ENCODE measurements around the gene PGBD5.

Gene PGBD5

GRCh38 chr1:230398856-230399255, 27.3 kb downstream of the PGBD5 start:
- DNase-seq (ENCODE audit: low read depth): no peak
- no peak for TF ChIP-seq CTCF (IDR thresholded peaks at IDR 0.05; ENCODE audit: control insufficient read depth, insufficient read depth, low read depth, low read length, missing control alignments)
- H3K4me3 ChIP-seq (ENCODE audit: control insufficient read depth, low read depth, low read length): no peak overlapping the region

- DNase-seq (ENCODE audit: low read depth): no peak
- no peak overlapping the region for H3K4me3 ChIP-seq (ENCODE audit: control insufficient read depth, low read depth, low read length)
- no peak for TF ChIP-seq CTCF (IDR thresholded peaks at IDR 0.05; ENCODE audit: control insufficient read depth, insufficient read depth, low read depth, low read length, missing control alignments)
These were observed 29.2 kb downstream of the PGBD5 start for GRCh38 chr1:230396966-230397365.

GRCh38 chr1:230395932-230396331, 30.2 kb downstream of the PGBD5 start:
- no peak for TF ChIP-seq CTCF (IDR thresholded peaks at IDR 0.05; ENCODE audit: control insufficient read depth, insufficient read depth, low read depth, low read length, missing control alignments)
- H3K4me3 ChIP-seq (ENCODE audit: control insufficient read depth, low read depth, low read length): no peak overlapping the region
- no peak for DNase-seq (ENCODE audit: low read depth)

GRCh38 chr1:230394741-230395140, 31.4 kb downstream of the PGBD5 start:
- H3K4me3 ChIP-seq (ENCODE audit: control insufficient read depth, low read depth, low read length): no peak overlapping the region
- TF ChIP-seq CTCF (IDR thresholded peaks at IDR 0.05; ENCODE audit: control insufficient read depth, insufficient read depth, low read depth, low read length, missing control alignments): no peak
- no peak for DNase-seq (ENCODE audit: low read depth)

GRCh38 chr1:230394134-230394533, 32.0 kb downstream of the PGBD5 start:
- no peak for DNase-seq (ENCODE audit: low read depth)
- TF ChIP-seq CTCF (IDR thresholded peaks at IDR 0.05; ENCODE audit: control insufficient read depth, insufficient read depth, low read depth, low read length, missing control alignments): no peak
- H3K4me3 ChIP-seq (ENCODE audit: control insufficient read depth, low read depth, low read length): no peak overlapping the region

GRCh38 chr1:230393722-230394121, 32.4 kb downstream of the PGBD5 start:
- DNase-seq (ENCODE audit: low read depth): no peak
- no peak for TF ChIP-seq CTCF (IDR thresholded peaks at IDR 0.05; ENCODE audit: control insufficient read depth, insufficient read depth, low read depth, low read length, missing control alignments)
- no peak overlapping the region for H3K4me3 ChIP-seq (ENCODE audit: control insufficient read depth, low read depth, low read length)

GRCh38 chr1:230392920-230393521, 33.1 kb downstream of the PGBD5 start:
- TF ChIP-seq CTCF (IDR thresholded peaks at IDR 0.05; ENCODE audit: control insufficient read depth, insufficient read depth, low read depth, low read length, missing control alignments): no peak
- no peak overlapping the region for H3K4me3 ChIP-seq (ENCODE audit: control insufficient read depth, low read depth, low read length)
- no peak for DNase-seq (ENCODE audit: low read depth)

Data from AG09309 (cell line).